Kidney (tissue), 14 donors: ENCODE data around the gene RAP1A. TPM values are rescaled to one million over a fixed set of nuclear protein-coding genes. Genes with fewer than 3 reads are reported as not detected.
A peak's percentile ranks its signal among the peaks of the same experiment; 100 is the strongest.

ENCODE experiments used
- DNase-seq, 5 donors: peaks; one replicate each; pipeline ENCODE4 v3.0.0-alpha.2; 2013 to 2020
- FAIRE-seq: peaks from 2 replicates; lab custom pipeline; 2012; peaks lifted over from hg19 to GRCh38; lab: Jason Lieb, UNC
- H3K27ac ChIP-seq, 2 donors: one replicate each; pipeline ENCODE4 v1.7.0; 2013; ENCODE audit warnings: low read depth in 2 of 2, low read length in 2 of 2, inconsistent platforms in 1 of 2
- H3K27me3 ChIP-seq: one replicate; pipeline ENCODE4 v1.7.1; 2013; ENCODE audit warnings: low read length, inconsistent platforms; ENCODE audit not compliant: control insufficient read depth, insufficient read depth
- H3K36me3 ChIP-seq, 3 donors: one replicate each; pipeline versions ENCODE4 v1.7.0 to v1.7.1; 2013; ENCODE audit warnings: low read length in 3 of 3, control low read depth in 1 of 3, inconsistent platforms in 1 of 3; ENCODE audit not compliant: insufficient read depth in 3 of 3, control insufficient read depth in 2 of 3
- H3K4me1 ChIP-seq, 3 donors: one replicate each; pipeline versions ENCODE4 v1.7.0 to v1.7.1; 2013; ENCODE audit warnings: low read length in 3 of 3, inconsistent platforms in 1 of 3, low read depth in 1 of 3; ENCODE audit not compliant: control insufficient read depth in 2 of 3, insufficient read depth in 2 of 3
- H3K4me3 ChIP-seq, 3 donors: one replicate each; pipeline versions ENCODE4 v1.7.0 to v1.8.1; 2013; ENCODE audit warnings: low read length in 3 of 3, control low read depth in 1 of 3, inconsistent platforms in 1 of 3
- H3K9ac ChIP-seq, 3 donors: one replicate each; pipeline versions ENCODE4 v1.7.0 to v1.7.1; 2013; ENCODE audit warnings: low read length in 3 of 3, control low read depth in 1 of 3, inconsistent platforms in 1 of 3
- H3K9me3 ChIP-seq, 3 donors: one replicate each; pipeline versions ENCODE4 v1.7.0 to v1.7.1; 2013; ENCODE audit warnings: low read length in 3 of 3, control low read depth in 1 of 3, inconsistent platforms in 1 of 3; ENCODE audit not compliant: control insufficient read depth in 2 of 3, insufficient read depth in 1 of 3
- CTCF ChIP-seq: IDR thresholded peaks from 3 replicates; pipeline ENCODE4 v1.5.1; 2012; ENCODE audit warnings: mild to moderate bottlenecking, moderate library complexity, borderline replicate concordance; ENCODE audit not compliant: insufficient read depth; ENCODE audit errors: extremely low read depth
- intact Hi-C: fragments of 100-400 bp; cut with DNase I; formaldehyde crosslinking; loops from one replicate; pipeline ENCODE4 v1.11.1; 2022
- polyA plus RNA-seq: library from polyadenylated mRNA; stranded (reverse); fragments of 350-450 nt; fragmentation: Illumina TruSeq; extraction: RNeasy Lipid Tissue Mini Kit (QIAGEN cat#74804); gene quantifications from one replicate; pipeline ENCODE4 v1.2.3, GENCODE V29; 2014; ENCODE audit warnings: low read depth, low replicate concordance; ENCODE audit not compliant: insufficient read depth
- total RNA-seq: library from RNA; stranded (reverse); fragmentation: NEBNext Ultra II Directional; extraction: Animal tissue kit (Norgen Biotek cat#: 25700); gene quantifications from one replicate; pipeline ENCODE4 v1.2.1, GENCODE V29; 2021
- donor health status: control.
- donor health status: control.
- donor health status: control.
- donor health status: control.
- donor health status: control.
- donor health status: DM: yes; HTN: yes; CAD: no.
- donor health status: Normal renal cell carcinoma (clear cell type).

Gene RAP1A
- total and polyA plus RNA-seq, 2 donors from 2014 or later, result 55.8 to 91.3 TPM

GRCh38 chr1:111755331-111756123 lies 135.9 kb downstream of the RAP1A start, which contains the start of gene DDX20:
Gene DDX20, plus strand, starts transcription at chr1:111755901. Its CDS starts 24 bp downstream, at chr1:111755925.
- Histone ChIP-seq H3K4me3 (peak within 1 kb of the TSS; percentile 82 to 98 (median 85)), H3K4me1 (peaks cover 3 to 8% (median 8%) of the 10 kb centered on the region in 3 donors), H3K9ac (peak within 1 kb of the TSS; percentile 59 to 95 (median 83)), H3K9me3 (no peaks in the 10 kb centered on the region), H3K27ac (peak within 1 kb of the TSS; percentile 82 to 87), H3K36me3 (peaks cover 2 to 11% (median 3%) of the 10 kb centered on the region in 3 donors), H3K27me3 (no peaks in the 10 kb centered on the region)
- TF ChIP-seq CTCF, result peak; percentile 71
- intact Hi-C loops, result loop anchor here (10.0 kb wide), 2 partner anchors 241 to 271 kb away; no protein-coding TSS in a partner anchor
- DNase-seq (peak; percentile 95 to 99 (median 97)), FAIRE-seq (no peak)

- intact Hi-C loops, result loop anchor here (10.0 kb wide), 2 partner anchors 241 to 271 kb away; no protein-coding TSS in a partner anchor
Observed at GRCh38 chr1:111756124-111756513, 136.5 kb downstream of the RAP1A start.

GRCh38 chr1:111758373-111758772 lies 138.8 kb downstream of the RAP1A start:
- Histone ChIP-seq H3K9me3 (no peaks in the 10 kb centered on the region), H3K9ac (no peak overlapping the region), H3K27ac (no peak overlapping the region), H3K36me3 (peaks cover 2 to 31% (median 12%) of the 10 kb centered on the region in 3 donors), H3K4me3 (no peak overlapping the region), H3K27me3 (no peaks in the 10 kb centered on the region), H3K4me1 (peaks cover 3 to 8% (median 8%) of the 10 kb centered on the region in 3 donors)
- FAIRE-seq (no peak), DNase-seq (no peak)
- intact Hi-C loops, result loop anchor here (10.0 kb wide), 2 partner anchors 244 to 274 kb away; no protein-coding TSS in a partner anchor
- no peak for TF ChIP-seq CTCF

More at GRCh38 chr1:111756124-111756513, 136.5 kb downstream of the RAP1A start:
- Histone ChIP-seq H3K27me3 (no peaks in the 10 kb centered on the region), H3K4me3 (peak overlapping the region; percentile 82 to 98 (median 85)), H3K9ac (peak overlapping the region; percentile 4 to 59 (median 26)), H3K9me3 (no peaks in the 10 kb centered on the region), H3K36me3 (peaks cover 2 to 17% (median 7%) of the 10 kb centered on the region in 3 donors), H3K4me1 (peaks cover 3 to 8% (median 8%) of the 10 kb centered on the region in 3 donors), H3K27ac (peak overlapping the region; percentile 82 to 87)
- DNase-seq, result peak in 1 of 5 donors; percentile 30
- TF ChIP-seq CTCF, result no peak
- no peak for FAIRE-seq
